Activated B cell treated with CpG ODN at 0.5 μM for 24 hours (primary cell): ENCODE data around the gene KRTAP15-1. TPM values are rescaled to one million over a fixed set of nuclear protein-coding genes. Genes with fewer than 3 reads are reported as not detected.

Experiments
- ATAC-seq: fragments of 200-7000 bp; cut with Tn5 transposase; one replicate; pipeline ENCODE4 v1.10.0; 2021; ENCODE audit warnings: low read depth, mild to moderate bottlenecking, moderate library complexity
- CTCF ChIA-PET: fragments of 350-600 bp; sonication (Branson Sonifier 250); formaldehyde crosslinking; loops from one replicate; lab custom pipeline; 2021; ENCODE audit warnings: antibody characterized with exemption; lab: Charles Lee
- POLR2A ChIA-PET: fragments of 350-600 bp; sonication (Branson Sonifier 250); formaldehyde crosslinking; loops from one replicate; lab custom pipeline; 2021; ENCODE audit warnings: antibody characterized with exemption; lab: Charles Lee
- DNase-seq: peaks from one replicate; pipeline ENCODE4 v3.0.0; 2022
- H3K27ac Mint-ChIP-seq: one replicate; pipeline ENCODE4 v1.8.0; 2020; ENCODE audit warnings: mixed read lengths
- H3K27me3 Mint-ChIP-seq: one replicate; pipeline ENCODE4 v1.8.0; 2021; ENCODE audit warnings: mixed read lengths
- H3K36me3 Mint-ChIP-seq: one replicate; pipeline ENCODE4 v1.8.0; 2021; ENCODE audit warnings: low read depth, mixed read lengths
- H3K4me1 Mint-ChIP-seq: one replicate; pipeline ENCODE4 v1.8.0; 2021; ENCODE audit warnings: mixed read lengths
- H3K4me3 Mint-ChIP-seq: one replicate; pipeline ENCODE4 v1.8.0; 2020; ENCODE audit warnings: mild to moderate bottlenecking, mixed read lengths
- H3K9me3 Mint-ChIP-seq: one replicate; pipeline ENCODE4 v1.8.0; 2020; ENCODE audit warnings: mixed read lengths
- intact Hi-C: fragments of 100-400 bp; cut with micrococcal nuclease; formaldehyde crosslinking; loops from one replicate; pipeline ENCODE4 v1.15.1; 2024
- total RNA-seq: library from RNA; stranded (reverse); gene quantifications from 2 replicates; pipeline ENCODE4 v1.2.3, GENCODE V29; 2022
- TF ChIP-seq, protein P1 (sequence below): fragments of 200-600 bp; IDR thresholded peaks from one replicate; pipeline ENCODE4 v1.8.0; 2022; ENCODE audit warnings: antibody characterized with exemption, mild to moderate bottlenecking

The KRTAP15-1 gene
- total RNA-seq, 1 donor from 2014 or later, result not detected

DNA sequence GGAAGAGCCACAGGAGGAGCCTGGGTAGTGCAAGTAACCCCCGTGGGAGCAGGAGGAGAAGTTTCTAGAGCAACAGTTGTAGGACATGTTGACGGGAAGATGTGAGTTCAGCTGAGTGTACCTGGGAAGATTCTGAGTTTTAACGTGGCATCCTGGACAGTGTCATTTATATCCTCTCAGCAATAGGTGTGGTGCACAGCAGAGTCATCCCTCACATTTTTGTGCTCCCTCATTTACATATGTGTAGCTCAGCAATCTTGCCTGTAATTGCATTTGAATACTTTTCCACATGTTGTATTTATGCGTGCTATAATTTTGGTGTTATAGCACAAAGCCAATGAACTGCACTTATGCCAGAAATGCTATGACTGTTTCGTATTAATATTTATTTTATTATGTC, 14.2 kb upstream of the KRTAP15-1 start, which contains the start of gene KRTAP13-3:
Gene KRTAP13-3, minus strand, starts transcription at position 101 of the 400 bp plus-strand sequence. Its CDS starts 14 bp downstream, at position 87.
- Mint-ChIP-seq H3K36me3 (no peaks in the 10 kb centered on the region), H3K27me3 (no peaks in the 10 kb centered on the region), H3K27ac (no peak within 1 kb of the TSS), H3K9me3 (peaks cover 4% of the 10 kb centered on the region), H3K4me3 (no peak within 1 kb of the TSS), H3K4me1 (no peaks in the 10 kb centered on the region)
- DNase-seq (no peak), ATAC-seq (no peak)
- CTCF ChIA-PET, result no interaction called here
- intact Hi-C loops, result no loop called here
- POLR2A ChIA-PET, result no interaction called here
- TF ChIP-seq, protein P1, sequence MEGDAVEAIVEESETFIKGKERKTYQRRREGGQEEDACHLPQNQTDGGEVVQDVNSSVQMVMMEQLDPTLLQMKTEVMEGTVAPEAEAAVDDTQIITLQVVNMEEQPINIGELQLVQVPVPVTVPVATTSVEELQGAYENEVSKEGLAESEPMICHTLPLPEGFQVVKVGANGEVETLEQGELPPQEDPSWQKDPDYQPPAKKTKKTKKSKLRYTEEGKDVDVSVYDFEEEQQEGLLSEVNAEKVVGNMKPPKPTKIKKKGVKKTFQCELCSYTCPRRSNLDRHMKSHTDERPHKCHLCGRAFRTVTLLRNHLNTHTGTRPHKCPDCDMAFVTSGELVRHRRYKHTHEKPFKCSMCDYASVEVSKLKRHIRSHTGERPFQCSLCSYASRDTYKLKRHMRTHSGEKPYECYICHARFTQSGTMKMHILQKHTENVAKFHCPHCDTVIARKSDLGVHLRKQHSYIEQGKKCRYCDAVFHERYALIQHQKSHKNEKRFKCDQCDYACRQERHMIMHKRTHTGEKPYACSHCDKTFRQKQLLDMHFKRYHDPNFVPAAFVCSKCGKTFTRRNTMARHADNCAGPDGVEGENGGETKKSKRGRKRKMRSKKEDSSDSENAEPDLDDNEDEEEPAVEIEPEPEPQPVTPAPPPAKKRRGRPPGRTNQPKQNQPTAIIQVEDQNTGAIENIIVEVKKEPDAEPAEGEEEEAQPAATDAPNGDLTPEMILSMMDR, result no peak

DNA sequence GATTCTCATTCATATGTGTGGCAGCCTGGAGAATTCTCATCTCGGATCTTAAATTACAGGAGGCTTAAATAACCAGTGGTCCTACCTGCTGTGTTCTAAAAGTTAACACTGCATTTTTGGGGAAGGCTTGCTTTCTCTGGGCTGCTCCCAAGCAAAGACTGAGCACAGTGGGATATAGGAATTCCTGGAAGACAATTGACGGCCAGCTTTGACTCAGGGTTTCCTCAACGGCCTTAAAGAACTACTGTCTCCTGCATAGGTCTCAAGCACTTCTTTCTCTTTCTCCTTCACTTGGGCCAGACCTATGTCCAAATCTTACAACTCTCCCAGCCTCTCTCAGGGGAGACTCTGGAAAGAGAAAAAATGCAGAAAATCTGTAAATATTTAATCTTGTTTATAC, 13.3 kb upstream of the KRTAP15-1 start:
- Mint-ChIP-seq H3K27ac (no peak overlapping the region), H3K4me3 (no peak overlapping the region), H3K4me1 (no peaks in the 10 kb centered on the region), H3K9me3 (peaks cover 3% of the 10 kb centered on the region), H3K27me3 (no peaks in the 10 kb centered on the region), H3K36me3 (no peaks in the 10 kb centered on the region)
- ATAC-seq, result no peak
- TF ChIP-seq, protein P1, result no peak
- ChIA-PET CTCF (no interaction called here), POLR2A (no interaction called here)
- DNase-seq, result no peak
- intact Hi-C loops, result no loop called here

DNA sequence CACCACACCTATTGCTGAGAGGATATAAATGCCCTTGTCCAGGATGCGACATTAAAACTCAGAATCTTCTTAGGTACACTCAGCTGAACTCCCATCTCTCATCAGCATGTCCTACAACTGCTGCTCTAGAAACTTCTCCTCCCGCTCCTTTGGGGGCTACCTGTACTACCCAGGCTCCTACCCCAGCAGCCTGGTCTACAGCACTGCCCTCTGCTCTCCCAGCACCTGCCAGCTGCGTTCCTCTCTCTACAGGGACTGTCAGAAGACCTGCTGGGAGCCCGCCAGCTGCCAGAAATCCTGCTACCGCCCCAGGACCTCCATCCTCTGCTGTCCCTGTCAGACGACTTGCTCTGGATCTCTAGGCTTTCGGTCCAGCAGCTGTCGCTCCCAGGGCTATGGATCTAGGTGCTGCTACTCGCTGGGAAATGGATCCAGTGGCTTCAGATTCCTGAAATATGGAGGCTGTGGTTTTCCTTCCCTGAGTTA, 9.9 kb upstream of the KRTAP15-1 start, which contains the start of gene KRTAP13-4:
Gene KRTAP13-4, plus strand, starts transcription at position 51 of the 486 bp plus-strand sequence. Its CDS starts 56 bp downstream, at position 107.
- Mint-ChIP-seq H3K27ac (no peak within 1 kb of the TSS), H3K4me3 (no peak within 1 kb of the TSS), H3K9me3 (no peaks in the 10 kb centered on the region), H3K27me3 (no peaks in the 10 kb centered on the region), H3K36me3 (no peaks in the 10 kb centered on the region), H3K4me1 (no peaks in the 10 kb centered on the region)
- TF ChIP-seq, protein P1, result no peak
- DNase-seq (no peak), ATAC-seq (no peak)
- intact Hi-C loops, result no loop called here
- POLR2A ChIA-PET, result no interaction called here
- CTCF ChIA-PET, result no interaction called here

DNA sequence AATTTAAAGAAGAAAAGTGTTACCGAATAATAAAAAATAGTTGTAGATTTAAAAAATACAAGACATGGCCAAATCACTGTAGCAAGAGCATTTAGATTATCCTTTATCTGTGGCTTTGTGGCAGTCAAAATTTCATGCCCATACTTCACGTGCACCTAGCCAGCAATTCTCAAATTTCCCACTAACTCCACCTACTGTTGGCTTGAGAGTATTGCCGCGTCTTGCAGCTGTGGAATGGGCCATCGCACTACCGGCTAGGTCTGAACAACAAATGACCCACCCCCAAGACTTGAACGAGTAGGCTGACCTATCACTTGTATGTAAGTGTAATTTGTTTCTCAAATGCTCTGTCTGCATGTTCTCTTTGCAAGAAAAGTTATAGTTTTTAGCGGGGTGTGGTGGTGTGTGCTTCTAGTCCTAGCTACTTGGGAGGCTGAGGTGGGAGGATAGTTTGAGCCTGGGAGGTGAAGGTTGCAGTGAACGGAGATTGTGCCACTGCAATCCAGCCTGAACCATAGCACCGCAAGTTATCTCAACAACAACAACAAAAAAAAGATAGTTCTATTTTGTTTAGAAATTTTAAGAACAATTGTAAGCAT, 5.9 kb upstream of the KRTAP15-1 start:
- DNase-seq (no peak), ATAC-seq (no peak)
- no peaks in the 10 kb centered on the region for H3K36me3 Mint-ChIP-seq
- no peak overlapping the region for H3K4me3 Mint-ChIP-seq
- ChIA-PET POLR2A (no interaction called here), CTCF (no interaction called here)
- TF ChIP-seq, protein P1, result no peak
- intact Hi-C loops, result no loop called here
- no peaks in the 10 kb centered on the region for H3K4me1 Mint-ChIP-seq
- H3K27me3 Mint-ChIP-seq, result no peaks in the 10 kb centered on the region
- peaks cover 3% of the 10 kb centered on the region for H3K9me3 Mint-ChIP-seq
- no peak overlapping the region for H3K27ac Mint-ChIP-seq

DNA sequence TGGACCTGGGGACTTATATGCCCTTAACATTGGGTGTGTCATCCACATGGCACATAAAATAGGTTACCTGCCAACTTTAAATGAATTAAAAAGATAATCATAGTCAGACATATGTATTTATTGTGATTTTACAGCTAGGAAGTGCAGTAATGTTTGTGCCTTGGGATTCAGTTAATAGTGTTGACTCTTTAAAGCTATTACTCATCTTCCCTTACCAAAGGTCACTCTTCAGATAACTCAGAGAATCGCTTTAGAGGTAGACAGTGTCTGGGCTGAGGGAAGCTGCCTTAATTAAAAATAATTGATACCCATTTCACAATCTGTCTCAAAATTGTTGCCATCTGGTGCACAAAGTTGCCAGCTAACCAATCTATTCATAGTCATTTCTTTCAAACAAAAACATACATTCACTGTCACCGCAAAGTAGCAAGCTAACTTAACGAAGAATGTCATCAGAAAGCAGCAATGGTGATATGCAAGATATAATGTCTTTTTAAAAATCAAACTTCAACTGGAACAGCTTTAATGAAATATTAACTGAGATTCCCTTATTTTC, 3.0 kb upstream of the KRTAP15-1 start:
- CTCF ChIA-PET, result no interaction called here
- no peaks in the 10 kb centered on the region for H3K4me1 Mint-ChIP-seq

More for the DNA sequence above, 3.0 kb upstream of the KRTAP15-1 start:
- intact Hi-C loops, result no loop called here
- no peaks in the 10 kb centered on the region for H3K27me3 Mint-ChIP-seq
- H3K36me3 Mint-ChIP-seq, result no peaks in the 10 kb centered on the region
- POLR2A ChIA-PET, result no interaction called here
- H3K9me3 Mint-ChIP-seq, result peaks cover 7% of the 10 kb centered on the region
- ATAC-seq (no peak), DNase-seq (no peak)
- H3K27ac Mint-ChIP-seq, result no peak overlapping the region
- TF ChIP-seq, protein P1, result no peak
- no peak overlapping the region for H3K4me3 Mint-ChIP-seq
